Measurements from ENCODE around the gene KCNMA1.

DNA sequence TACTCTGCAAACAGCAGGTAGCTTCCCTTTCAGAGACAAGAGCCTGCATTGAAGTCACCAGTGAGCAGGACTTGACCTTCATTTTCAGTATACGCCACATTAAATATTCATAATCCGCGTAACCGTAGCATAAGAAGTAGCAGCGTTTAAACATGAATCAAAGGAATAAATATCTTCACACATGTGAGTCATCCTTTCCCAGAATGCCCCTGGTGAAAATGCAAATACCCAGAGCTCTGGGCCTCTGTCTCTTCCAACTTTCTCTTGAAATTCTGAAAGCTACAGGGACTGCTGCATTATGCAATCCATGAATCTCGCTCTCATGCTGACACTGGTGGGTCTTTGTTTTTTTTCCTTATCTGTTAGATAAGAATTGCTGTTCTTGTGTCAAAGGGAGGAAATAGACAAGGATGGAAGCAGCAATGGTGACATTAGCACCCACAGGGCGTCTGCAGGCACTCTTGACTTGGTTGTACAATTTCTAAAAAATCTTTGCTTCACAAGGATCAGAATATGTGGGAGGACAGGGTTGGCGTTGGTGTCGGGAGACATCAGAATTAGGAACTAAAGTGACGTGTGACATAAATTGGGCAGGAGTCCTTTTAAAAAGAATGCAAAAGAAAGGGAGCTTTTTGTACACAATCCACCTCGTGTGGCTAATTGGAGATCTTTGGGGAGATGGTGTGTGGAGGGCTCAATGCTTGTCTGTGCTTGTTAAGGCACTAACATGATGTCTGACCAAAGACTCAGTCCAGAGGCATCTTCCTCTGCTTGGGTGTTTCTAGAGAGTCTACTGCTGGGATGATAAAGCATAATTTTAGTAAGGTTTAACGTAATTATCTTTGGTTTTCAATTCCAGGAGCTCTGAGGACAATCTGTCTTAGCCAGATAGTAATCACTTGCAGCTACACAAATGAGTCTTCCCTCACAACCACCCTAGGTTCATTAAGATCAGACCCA, 390.3 kb downstream of the KCNMA1 start:
- no peak for TF ChIP-seq POLR2A (IDR thresholded peaks at IDR 0.05; ENCODE audit: extremely low read depth, insufficient read length)
- TF ChIP-seq, protein P1, sequence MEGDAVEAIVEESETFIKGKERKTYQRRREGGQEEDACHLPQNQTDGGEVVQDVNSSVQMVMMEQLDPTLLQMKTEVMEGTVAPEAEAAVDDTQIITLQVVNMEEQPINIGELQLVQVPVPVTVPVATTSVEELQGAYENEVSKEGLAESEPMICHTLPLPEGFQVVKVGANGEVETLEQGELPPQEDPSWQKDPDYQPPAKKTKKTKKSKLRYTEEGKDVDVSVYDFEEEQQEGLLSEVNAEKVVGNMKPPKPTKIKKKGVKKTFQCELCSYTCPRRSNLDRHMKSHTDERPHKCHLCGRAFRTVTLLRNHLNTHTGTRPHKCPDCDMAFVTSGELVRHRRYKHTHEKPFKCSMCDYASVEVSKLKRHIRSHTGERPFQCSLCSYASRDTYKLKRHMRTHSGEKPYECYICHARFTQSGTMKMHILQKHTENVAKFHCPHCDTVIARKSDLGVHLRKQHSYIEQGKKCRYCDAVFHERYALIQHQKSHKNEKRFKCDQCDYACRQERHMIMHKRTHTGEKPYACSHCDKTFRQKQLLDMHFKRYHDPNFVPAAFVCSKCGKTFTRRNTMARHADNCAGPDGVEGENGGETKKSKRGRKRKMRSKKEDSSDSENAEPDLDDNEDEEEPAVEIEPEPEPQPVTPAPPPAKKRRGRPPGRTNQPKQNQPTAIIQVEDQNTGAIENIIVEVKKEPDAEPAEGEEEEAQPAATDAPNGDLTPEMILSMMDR (IDR thresholded peaks at IDR 0.05; ENCODE audit: low read depth, low read length) = no peak
- peak; percentile 7; the same call in 1 of the 2 replicates for TF ChIP-seq MAX (IDR thresholded peaks at IDR 0.05; ENCODE audit: low read depth, low read length)
- TF ChIP-seq MYC (IDR thresholded peaks at IDR 0.05; ENCODE audit: low read depth, low read length) = no peak

All from NB4 (cell line).